Measurements from ENCODE around the gene ACTR8. TPM values are rescaled to one million over a fixed set of nuclear protein-coding genes. Genes with fewer than 3 reads are reported as not detected.

Gene ACTR8
- total and polyA plus RNA-seq, 11 donors: 12.0 to 48.2 (median 28.2) TPM

- Histone ChIP-seq H3K27me3 (no peaks in the 10 kb centered on the region), H3K9me3 (no peaks in the 10 kb centered on the region), H3K27ac (no peak overlapping the region), H3K36me3 (peaks cover under 1 to 57% (median 54%) of the 10 kb centered on the region in 9 donors), H3K4me3 (no peak overlapping the region), H3K4me1 (peaks cover 0 to 31% (median 24%) of the 10 kb centered on the region in 12 donors)
- WGBS, 4 donors: 87 to 97% (median 94%) methylated on average over 11 of the region's 11 CpGs
- intact Hi-C loops (cut with DNase I): no loop called here
- DNase-seq (no peak), ATAC-seq (no peak)
- no peak for TF ChIP-seq CTCF (IDR thresholded peaks at IDR 0.05)
- no peak for TF ChIP-seq POLR2A (IDR thresholded peaks at IDR 0.05)
Observed at GRCh38 chr3:53884623-53885022, 2.7 kb upstream of the ACTR8 start.

GRCh38 chr3:53883008-53883407 is 1.1 kb upstream of the ACTR8 start:
- Histone ChIP-seq H3K4me1 (peaks cover 0 to 21% (median 13%) of the 10 kb centered on the region in 12 donors), H3K27me3 (no peaks in the 10 kb centered on the region), H3K4me3 (no peak overlapping the region), H3K27ac (no peak overlapping the region), H3K9me3 (no peaks in the 10 kb centered on the region), H3K36me3 (peaks cover 3 to 71% (median 67%) of the 10 kb centered on the region in 9 donors)
- TF ChIP-seq POLR2A (IDR thresholded peaks at IDR 0.05) (no peak), CTCF (IDR thresholded peaks at IDR 0.05) (no peak)
- WGBS, 4 donors: 83 to 90% (median 87%) methylated on average over 4 of the region's 4 CpGs
- ATAC-seq (no peak), DNase-seq (no peak)
- intact Hi-C loops (cut with DNase I): no loop called here

GRCh38 chr3:53880396-53881345 is 1.3 kb downstream of the ACTR8 start:
- DNase-seq (no peak), ATAC-seq (no peak)
- peak overlapping the region; percentile 65 to 95 (median 90) for H3K4me3 ChIP-seq
- peaks cover 0 to 21% (median 13%) of the 10 kb centered on the region in 12 donors for H3K4me1 ChIP-seq
- no peaks in the 10 kb centered on the region for H3K27me3 ChIP-seq
- intact Hi-C loops (cut with DNase I): no loop called here
- H3K9me3 ChIP-seq: no peaks in the 10 kb centered on the region
- TF ChIP-seq CTCF (IDR thresholded peaks at IDR 0.05) (no peak), POLR2A (IDR thresholded peaks at IDR 0.05) (no peak)
- H3K36me3 ChIP-seq: peaks cover 3 to 71% (median 67%) of the 10 kb centered on the region in 9 donors
- whole genome bisulfite sequencing, 4 donors: 40 to 50% (median 46%) methylated on average over 10 of the region's 10 CpGs
- peak overlapping the region in 7 of 12 donors; percentile 85 to 94 (median 92) for H3K27ac ChIP-seq

- ATAC-seq: no peak
- no peak overlapping the region for H3K4me3 ChIP-seq
- H3K4me1 ChIP-seq: no peaks in the 10 kb centered on the region
- H3K27ac ChIP-seq: no peak overlapping the region
- intact Hi-C loops (cut with DNase I): no loop called here
- 89 to 96% (median 94%) methylated on average over 5 of the region's 5 CpGs for WGBS, 4 donors
- peaks cover 0 to 99% (median 91%) of the 10 kb centered on the region in 9 donors for H3K36me3 ChIP-seq
- H3K9me3 ChIP-seq: no peaks in the 10 kb centered on the region
- no peak for DNase-seq
- TF ChIP-seq CTCF (IDR thresholded peaks at IDR 0.05): no peak
- no peak for TF ChIP-seq POLR2A (IDR thresholded peaks at IDR 0.05)
- no peaks in the 10 kb centered on the region for H3K27me3 ChIP-seq
Observed at GRCh38 chr3:53865732-53866499, 16.0 kb downstream of the ACTR8 start.

Data from heart left ventricle (tissue), 16 donors.